GM06990 (cell line): Measurements from ENCODE around the gene TAGLN3.

Source experiments
- DNase-seq: peaks from one replicate; pipeline ENCODE4 v3.0.0-alpha.2; 2011; ENCODE audit not compliant: insufficient read length; ENCODE audit errors: extremely low read depth
- H3K27me3 ChIP-seq: replicated peaks from 2 replicates; pipeline ENCODE4 v1.6.0; 2011; ENCODE audit warnings: low read length; ENCODE audit not compliant: control insufficient read depth, insufficient read depth
- H3K36me3 ChIP-seq: 2 replicates; pipeline ENCODE4 v1.5.1; 2011; ENCODE audit warnings: low read length; ENCODE audit not compliant: control insufficient read depth, insufficient read depth
- H3K4me3 ChIP-seq: replicated peaks from 2 replicates; pipeline ENCODE4 v1.5.1; 2011; ENCODE audit warnings: low read depth, mild to moderate bottlenecking, control low read depth, low read length
- CTCF ChIP-seq: IDR thresholded peaks from 2 replicates; pipeline ENCODE4 v1.5.1; 2011; ENCODE audit warnings: low read length, control low read depth, mild to moderate bottlenecking, inconsistent platforms; ENCODE audit not compliant: insufficient read depth, poor library complexity, severe bottlenecking

Gene TAGLN3

GRCh38 chr3:112011376-112011940, 12.7 kb downstream of the TAGLN3 start:
- Histone ChIP-seq H3K36me3 (no peaks in the 10 kb centered on the region), H3K4me3 (no peak overlapping the region), H3K27me3 (no peaks in the 10 kb centered on the region)
- DNase-seq: no peak
- no peak for TF ChIP-seq CTCF

GRCh38 chr3:112012205-112012992, 13.7 kb downstream of the TAGLN3 start:
- no peak for DNase-seq
- H3K27me3 ChIP-seq: no peaks in the 10 kb centered on the region
- TF ChIP-seq CTCF: no peak
- H3K4me3 ChIP-seq: no peak overlapping the region
- H3K36me3 ChIP-seq: no peaks in the 10 kb centered on the region

- no peaks in the 10 kb centered on the region for H3K36me3 ChIP-seq
- peak; percentile 17 for DNase-seq
- no peak overlapping the region for H3K4me3 ChIP-seq
- TF ChIP-seq CTCF: peak; percentile 81
- H3K27me3 ChIP-seq: no peaks in the 10 kb centered on the region
Observed at GRCh38 chr3:112013058-112013783, 14.5 kb downstream of the TAGLN3 start.

- H3K4me3 ChIP-seq: no peak overlapping the region
- TF ChIP-seq CTCF: no peak
- no peak for DNase-seq
- no peaks in the 10 kb centered on the region for H3K36me3 ChIP-seq
- no peaks in the 10 kb centered on the region for H3K27me3 ChIP-seq
Observed at GRCh38 chr3:112013784-112014143, 15.0 kb downstream of the TAGLN3 start.

- DNase-seq: no peak
- no peak overlapping the region for H3K4me3 ChIP-seq
- no peak for TF ChIP-seq CTCF
- no peaks in the 10 kb centered on the region for H3K36me3 ChIP-seq
- H3K27me3 ChIP-seq: no peaks in the 10 kb centered on the region
Observed at GRCh38 chr3:112017091-112017490, 18.4 kb downstream of the TAGLN3 start.
